SKM-1 treated with dmso at 0.1 percent for 144 hours (cell line): ENCODE data around the gene RUFY1.

Experiments
- DNase-seq: peaks from one replicate; lab custom pipeline; 2025; ENCODE audit not compliant: unreplicated experiment; lab: John Stamatoyannopoulos, UW

Gene RUFY1

DNA sequence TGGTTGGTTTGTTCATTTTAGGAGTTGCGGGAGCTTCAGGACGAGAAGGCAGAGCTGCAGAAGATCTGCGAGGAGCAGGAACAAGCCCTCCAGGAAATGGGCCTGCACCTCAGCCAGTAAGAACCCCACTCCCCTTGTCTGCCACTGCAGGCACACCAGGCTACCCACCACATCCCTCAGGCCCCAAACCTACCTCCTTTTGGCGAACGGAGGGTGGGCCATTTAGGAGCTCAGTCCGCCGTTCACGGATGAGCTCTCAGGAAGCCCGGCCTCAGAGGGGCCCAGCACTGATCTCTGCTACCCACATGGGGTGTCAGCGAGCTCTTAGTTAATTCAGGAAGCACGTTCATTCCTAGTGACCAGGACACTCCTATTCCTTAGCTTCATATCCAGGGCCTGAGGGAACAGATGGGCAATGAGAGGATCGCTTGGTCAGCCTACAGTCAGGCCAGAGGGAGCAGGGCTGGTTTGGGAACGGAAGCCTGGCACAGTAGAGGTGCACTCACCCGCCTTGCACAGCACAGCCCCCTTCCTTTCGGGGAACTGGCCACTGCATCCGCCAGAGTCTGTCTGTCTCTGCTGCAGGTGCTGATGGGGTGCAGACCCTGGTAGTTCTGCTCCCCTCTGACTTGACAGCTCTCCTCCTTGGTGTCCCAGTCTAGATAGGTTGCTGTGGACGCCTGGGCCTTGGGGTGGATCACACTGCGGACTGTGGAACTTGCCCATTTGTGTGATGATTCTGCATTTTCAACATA is 51.7 kb downstream of the RUFY1 start:
- no peak for DNase-seq

- DNase-seq, result no peak
Observed at GRCh38 chr5:179603308-179603707, 53.0 kb downstream of the RUFY1 start.

DNA sequence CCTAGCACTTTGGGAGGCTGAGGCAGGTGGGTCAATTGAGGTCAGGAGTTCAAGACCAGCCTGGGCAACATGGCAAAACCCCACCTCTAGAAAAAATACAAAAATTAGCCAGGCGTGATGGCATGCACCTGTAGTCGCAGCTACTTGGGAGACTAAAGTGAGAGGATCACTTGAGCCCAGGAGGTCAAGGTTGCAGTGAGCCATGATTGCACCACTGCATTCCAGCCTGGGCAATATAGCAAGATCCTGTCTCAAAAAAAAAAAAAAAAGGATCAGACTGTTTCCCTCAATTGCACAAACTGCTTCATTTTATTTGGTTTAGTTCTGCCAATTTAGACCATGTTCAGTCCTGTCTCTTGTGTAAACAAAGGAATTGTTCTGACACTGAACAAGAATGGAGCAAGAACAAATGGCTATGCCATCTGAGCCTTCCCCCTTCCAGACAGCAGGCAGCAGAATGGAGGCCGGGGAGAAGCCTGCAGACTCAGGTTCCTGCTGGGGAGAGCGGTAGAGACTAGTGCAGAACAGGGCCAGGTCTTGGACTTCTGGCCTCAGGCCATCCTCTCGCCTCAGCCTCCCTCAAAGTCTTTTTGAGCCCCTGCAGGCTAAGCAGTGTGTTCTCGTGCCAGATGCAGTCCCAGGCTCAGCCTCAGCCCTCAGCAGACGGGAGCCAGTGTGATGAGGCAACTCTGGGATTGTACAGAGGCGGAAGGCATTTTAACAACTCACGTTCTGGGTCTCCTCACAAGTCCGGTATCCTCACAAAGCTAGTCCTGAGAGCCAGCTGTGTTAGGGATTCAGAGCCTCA is 54.9 kb downstream of the RUFY1 start:
- no peak for DNase-seq

GRCh38 chr5:179606071-179606909 is 55.9 kb downstream of the RUFY1 start:
- no peak for DNase-seq

- no peak for DNase-seq
Observed at GRCh38 chr5:179606910-179607159, 56.5 kb downstream of the RUFY1 start.

- no peak for DNase-seq
Observed at GRCh38 chr5:179607160-179607931, 57.0 kb downstream of the RUFY1 start.

- DNase-seq, result no peak
Observed at GRCh38 chr5:179608131-179608581, 57.8 kb downstream of the RUFY1 start.

DNA sequence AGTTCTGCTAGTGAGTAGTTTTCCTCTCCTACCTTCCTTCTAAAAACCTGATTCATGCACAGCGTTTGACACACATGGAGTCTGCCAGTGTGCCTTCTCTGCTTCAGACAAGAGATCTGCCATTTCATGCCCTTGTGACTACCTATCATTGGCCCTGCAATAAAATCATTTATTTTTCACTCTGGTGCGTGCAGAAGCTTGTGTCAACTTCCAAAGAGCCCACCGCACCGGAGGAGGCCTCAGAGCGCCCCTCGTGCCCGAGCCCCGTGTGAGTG is 59.4 kb downstream of the RUFY1 start:
- DNase-seq, result no peak

DNA sequence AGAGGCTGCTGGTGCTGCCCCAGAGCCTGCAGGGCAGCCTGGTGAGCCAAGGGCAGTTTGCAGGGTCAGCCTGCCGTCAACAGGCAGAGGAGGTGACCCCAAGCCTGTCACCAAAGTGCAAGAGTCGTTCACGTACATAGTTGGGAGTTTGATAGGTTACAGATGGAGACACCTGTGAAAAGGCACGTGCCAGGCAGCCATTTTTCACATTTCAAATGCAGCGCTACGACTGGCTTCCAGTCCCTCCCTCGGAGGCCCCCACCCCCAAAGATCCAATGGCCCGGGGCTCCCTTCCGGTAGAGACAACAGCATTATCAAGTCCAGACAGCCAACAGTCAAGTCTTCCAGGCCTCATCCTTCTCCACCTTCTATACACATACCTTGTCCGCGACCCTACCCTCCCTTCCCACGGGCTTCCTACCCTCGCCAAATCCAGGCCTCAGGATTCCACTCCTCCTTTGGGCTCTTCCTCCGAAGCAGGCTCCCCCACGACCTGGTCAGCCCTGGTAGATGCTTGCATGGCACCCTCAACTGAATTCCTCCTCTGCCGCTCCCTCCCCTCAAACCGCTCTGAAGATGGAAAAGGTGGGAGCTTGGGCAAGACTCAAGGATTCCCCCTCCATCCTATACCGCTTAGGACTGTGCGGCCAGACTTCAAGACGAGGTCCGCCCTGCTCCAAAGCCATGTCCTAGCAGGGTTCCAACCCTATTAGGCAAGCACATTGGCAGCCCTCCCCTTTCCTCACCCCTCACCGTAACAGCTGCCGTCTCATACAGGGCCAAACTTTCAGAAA is 60.0 kb downstream of the RUFY1 start:
- no peak for DNase-seq

GRCh38 chr5:179610903-179611265 is 60.5 kb downstream of the RUFY1 start:
- DNase-seq, result no peak

DNA sequence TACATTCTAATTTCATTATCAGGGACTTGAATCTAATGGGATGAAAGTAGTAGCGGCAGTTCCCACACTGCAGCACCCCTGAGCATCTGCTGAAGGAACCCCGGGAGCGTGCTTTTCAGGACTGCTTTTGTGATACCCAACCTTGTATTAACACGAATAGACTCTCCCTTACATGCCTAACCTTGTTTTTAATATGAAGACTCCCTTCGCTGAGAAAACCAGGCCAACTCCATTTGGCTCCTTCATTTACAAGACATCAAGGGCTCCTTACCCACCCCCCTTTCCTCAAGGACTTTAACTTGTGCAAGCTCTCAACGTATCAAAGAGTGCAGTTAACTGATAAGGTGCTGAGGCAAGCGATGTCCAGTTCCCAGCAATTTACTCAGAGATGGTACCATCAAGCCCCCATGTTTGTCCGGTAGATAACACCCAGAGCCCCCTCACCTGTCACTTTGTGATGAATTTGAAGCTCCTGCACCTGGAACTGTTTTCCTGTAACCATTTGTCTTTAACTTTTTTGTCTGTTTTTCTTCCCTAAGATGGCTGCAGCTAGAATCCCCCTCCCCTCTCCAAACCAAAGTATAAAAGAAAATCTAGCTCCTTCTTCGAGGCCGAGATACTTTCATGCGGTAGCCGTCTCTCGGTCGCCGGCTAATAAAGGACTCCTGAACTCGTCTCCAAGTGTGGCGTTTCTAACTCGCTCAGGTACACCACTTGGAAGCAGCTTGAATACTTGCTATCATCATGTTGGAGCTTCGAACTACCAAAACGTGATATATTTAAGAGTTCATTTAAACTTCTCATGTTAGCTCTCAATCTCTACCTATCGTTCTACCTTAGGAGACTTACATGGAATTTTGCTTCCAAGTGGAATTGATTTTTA is 62.5 kb downstream of the RUFY1 start:
- no peak for DNase-seq

DNA sequence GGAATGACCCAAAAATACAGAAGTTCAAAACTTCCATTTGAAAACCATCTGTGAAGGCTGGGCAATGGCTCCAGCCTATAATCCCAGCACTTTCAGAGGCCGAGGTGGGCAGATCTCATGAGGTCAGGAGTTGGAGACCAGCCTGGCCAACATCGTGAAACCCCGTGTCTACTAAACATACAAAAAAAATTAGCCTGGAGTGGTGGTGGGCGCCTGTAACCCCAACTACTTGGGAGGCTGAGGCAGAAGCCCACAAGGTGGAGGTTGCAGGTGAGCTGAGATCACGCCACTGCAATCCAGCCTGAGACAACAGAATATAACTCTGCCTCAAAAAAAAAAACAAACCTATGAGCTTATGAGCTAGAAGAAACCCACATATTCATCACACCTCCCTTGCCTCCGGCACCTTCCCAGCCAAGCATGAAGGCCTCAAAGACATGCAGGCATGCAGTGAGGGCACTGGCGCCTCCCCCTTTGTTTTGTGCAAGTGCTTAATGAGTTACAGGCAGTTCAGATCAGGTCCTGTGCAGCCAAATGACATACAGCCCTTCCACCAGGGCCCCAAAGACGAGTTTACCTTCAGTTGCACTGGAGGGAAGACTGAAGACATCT is 63.2 kb downstream of the RUFY1 start:
- DNase-seq, result no peak

GRCh38 chr5:179614745-179615144 is 64.4 kb downstream of the RUFY1 start:
- DNase-seq, result no peak

- no peak for DNase-seq
Observed at GRCh38 chr5:179615203-179615602, 64.8 kb downstream of the RUFY1 start.

DNA sequence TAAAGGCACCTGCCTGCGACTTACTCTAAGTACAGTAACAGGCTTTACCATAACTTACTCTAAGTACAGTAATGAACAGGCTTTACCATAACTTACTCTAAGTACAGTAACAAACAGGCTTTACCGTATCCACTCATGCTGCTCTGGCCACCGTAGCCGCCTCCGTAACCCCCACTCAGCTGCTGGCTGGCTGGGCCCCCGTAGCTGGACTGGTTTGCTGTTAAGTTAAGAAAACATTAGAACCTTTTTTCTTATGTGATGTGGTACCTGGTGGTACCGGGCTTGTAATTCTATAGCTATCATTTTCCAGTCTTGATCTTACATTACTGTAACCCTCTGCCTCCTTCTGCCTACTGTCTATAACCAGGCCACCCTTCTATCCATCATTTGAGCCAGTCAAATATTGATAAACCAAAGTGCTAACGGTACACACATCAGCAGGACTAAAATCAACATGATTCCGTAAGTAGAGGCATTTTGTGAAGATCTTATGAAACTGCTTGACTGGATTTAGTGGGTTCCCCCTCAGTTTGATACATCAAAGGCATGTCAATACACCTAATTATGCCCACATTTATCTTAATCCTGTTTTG is 65.7 kb downstream of the RUFY1 start:
- DNase-seq, result no peak

DNA sequence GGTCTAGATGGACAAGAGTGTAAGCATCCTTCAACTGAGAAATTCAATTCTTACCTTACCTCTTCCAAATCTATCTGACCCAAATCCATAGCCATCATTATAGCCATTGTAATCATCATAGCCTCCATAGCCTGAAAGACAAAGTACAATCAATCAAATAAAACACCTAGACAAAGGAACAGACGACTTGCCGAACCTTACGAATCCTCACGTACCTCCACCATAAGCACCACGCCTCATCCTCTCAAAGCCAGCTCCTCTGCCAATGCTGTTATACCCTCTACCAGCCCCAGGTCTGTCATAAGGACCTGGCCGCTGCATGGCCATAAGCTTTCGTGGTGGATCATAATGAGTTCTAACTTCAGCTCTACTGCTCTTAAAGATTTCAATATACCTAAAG is 67.6 kb downstream of the RUFY1 start:
- DNase-seq, result no peak

DNA sequence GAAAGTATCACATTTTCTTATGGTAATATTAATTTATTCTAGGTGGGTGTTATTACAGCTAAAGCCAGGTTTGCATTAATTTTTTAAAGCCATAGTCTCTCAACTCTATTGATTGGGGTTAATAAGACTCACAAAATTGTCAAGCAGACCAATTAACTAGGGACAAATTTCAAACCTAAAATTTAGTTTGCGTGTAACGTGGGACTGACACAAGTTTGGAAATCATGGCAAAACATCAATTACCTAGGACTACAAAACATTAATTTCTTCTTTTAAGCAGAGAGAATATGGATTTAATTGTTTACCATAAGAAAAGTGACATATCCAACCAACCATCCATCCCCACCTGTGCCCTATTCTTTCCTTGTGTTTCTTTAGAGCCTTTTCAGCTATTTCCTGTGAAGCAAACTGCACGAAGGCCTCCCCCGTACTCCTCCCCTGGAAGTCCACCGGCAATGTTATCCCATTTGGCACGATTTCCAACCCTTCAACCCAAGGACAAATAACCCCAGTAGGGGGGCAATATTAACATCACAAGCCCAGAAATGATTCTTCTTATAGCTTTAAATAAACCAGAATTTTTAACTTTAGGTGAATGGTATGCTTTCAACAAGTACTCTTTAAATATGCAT is 68.7 kb downstream of the RUFY1 start:
- no peak for DNase-seq

GRCh38 chr5:179619776-179620175 is 69.4 kb downstream of the RUFY1 start:
- DNase-seq, result no peak
